ENCODE measurements around the gene HOATZ.

Gene HOATZ

DNA sequence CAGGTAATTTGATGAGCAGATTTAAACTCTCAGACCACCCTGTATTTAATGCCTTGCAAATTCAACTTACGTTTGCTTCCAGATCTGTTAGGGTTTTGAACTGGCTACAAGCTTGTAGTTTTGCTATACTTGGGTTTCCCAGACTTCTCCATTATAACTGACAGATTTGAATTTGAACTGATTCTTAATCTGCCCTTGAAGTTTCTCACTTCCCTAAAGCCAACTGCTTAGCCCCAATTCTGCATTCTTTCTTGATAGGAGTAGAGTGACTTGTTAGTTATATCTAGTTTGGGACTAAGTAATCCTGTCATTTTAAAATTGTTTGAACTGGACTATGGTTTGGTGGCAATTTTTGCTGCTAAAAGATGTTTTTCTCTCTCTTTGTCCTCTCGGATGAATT is 35.7 kb downstream of the HOATZ start:
- no peaks in the 10 kb centered on the region for H3K79me2 ChIP-seq (ENCODE audit: insufficient read depth, low read length)
- no peak overlapping the region for H3K9ac ChIP-seq (ENCODE audit: low read depth, low read length, poor library complexity, severe bottlenecking)
- no peak overlapping the region for H2AFZ ChIP-seq (ENCODE audit: low read length)
- H3K27me3 ChIP-seq (ENCODE audit: insufficient read depth, low read length, poor library complexity, severe bottlenecking): no peaks in the 10 kb centered on the region
- H4K20me1 ChIP-seq (ENCODE audit: insufficient read depth, low read length, poor library complexity, severe bottlenecking): no peaks in the 10 kb centered on the region
- H3K9me2 ChIP-seq (replicated peaks; ENCODE audit: low read depth, low read length): no peaks in the 10 kb centered on the region
- H3K4me2 ChIP-seq (ENCODE audit: low read depth, low read length, poor library complexity, severe bottlenecking): no peak overlapping the region
- H3K4me1 ChIP-seq (ENCODE audit: insufficient read depth, low read length, poor library complexity, severe bottlenecking): no peaks in the 10 kb centered on the region
- H3F3A ChIP-seq (ENCODE audit: low read depth): no peaks in the 10 kb centered on the region
- H3K4me3 ChIP-seq (ENCODE audit: low read length, poor library complexity, severe bottlenecking): no peak overlapping the region
- no peaks in the 10 kb centered on the region for H3K9me3 ChIP-seq (ENCODE audit: insufficient read depth, low read depth, low read length)
- TF ChIP-seq EZH2phosphoT487 (IDR thresholded peaks at IDR 0.05; ENCODE audit: borderline replicate concordance): no peak
- TF ChIP-seq, protein P1, sequence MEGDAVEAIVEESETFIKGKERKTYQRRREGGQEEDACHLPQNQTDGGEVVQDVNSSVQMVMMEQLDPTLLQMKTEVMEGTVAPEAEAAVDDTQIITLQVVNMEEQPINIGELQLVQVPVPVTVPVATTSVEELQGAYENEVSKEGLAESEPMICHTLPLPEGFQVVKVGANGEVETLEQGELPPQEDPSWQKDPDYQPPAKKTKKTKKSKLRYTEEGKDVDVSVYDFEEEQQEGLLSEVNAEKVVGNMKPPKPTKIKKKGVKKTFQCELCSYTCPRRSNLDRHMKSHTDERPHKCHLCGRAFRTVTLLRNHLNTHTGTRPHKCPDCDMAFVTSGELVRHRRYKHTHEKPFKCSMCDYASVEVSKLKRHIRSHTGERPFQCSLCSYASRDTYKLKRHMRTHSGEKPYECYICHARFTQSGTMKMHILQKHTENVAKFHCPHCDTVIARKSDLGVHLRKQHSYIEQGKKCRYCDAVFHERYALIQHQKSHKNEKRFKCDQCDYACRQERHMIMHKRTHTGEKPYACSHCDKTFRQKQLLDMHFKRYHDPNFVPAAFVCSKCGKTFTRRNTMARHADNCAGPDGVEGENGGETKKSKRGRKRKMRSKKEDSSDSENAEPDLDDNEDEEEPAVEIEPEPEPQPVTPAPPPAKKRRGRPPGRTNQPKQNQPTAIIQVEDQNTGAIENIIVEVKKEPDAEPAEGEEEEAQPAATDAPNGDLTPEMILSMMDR (conservative IDR thresholded peaks at IDR 0.05; ENCODE audit: low read length): no peak
- no peaks in the 10 kb centered on the region for H3K36me3 ChIP-seq (ENCODE audit: insufficient read depth, low read length)

DNA sequence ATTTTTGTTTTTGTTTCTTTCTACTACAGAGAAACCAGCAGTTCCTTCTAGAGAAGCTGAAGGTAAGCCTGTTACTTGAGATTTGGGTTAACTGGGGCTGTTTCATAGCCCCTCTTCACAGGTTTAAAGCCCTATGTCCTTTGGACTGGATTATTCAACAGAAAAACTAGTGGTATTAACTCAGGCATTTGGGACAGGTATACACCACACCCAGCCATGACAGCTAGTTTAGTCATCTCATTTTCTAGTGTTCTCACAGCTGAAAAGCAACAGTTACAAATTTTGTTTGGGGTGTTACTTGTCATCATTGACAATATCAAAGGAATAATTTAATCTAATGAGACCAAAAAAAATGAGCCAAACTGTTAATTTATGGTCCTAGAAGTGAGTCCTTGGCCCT is 40.0 kb downstream of the HOATZ start:
- no peak overlapping the region for H3K4me3 ChIP-seq (ENCODE audit: low read length, poor library complexity, severe bottlenecking)
- H3K4me2 ChIP-seq (ENCODE audit: low read depth, low read length, poor library complexity, severe bottlenecking): no peak overlapping the region
- no peaks in the 10 kb centered on the region for H3F3A ChIP-seq (ENCODE audit: low read depth)
- no peaks in the 10 kb centered on the region for H3K4me1 ChIP-seq (ENCODE audit: insufficient read depth, low read length, poor library complexity, severe bottlenecking)
- no peak overlapping the region for H3K9ac ChIP-seq (ENCODE audit: low read depth, low read length, poor library complexity, severe bottlenecking)
- no peaks in the 10 kb centered on the region for H3K27me3 ChIP-seq (ENCODE audit: insufficient read depth, low read length, poor library complexity, severe bottlenecking)
- TF ChIP-seq, protein P1 (conservative IDR thresholded peaks at IDR 0.05; ENCODE audit: low read length): no peak
- TF ChIP-seq EZH2phosphoT487 (IDR thresholded peaks at IDR 0.05; ENCODE audit: borderline replicate concordance): no peak
- no peaks in the 10 kb centered on the region for H3K79me2 ChIP-seq (ENCODE audit: insufficient read depth, low read length)
- H2AFZ ChIP-seq (ENCODE audit: low read length): no peak overlapping the region
- H4K20me1 ChIP-seq (ENCODE audit: insufficient read depth, low read length, poor library complexity, severe bottlenecking): no peaks in the 10 kb centered on the region
- H3K9me3 ChIP-seq (ENCODE audit: insufficient read depth, low read depth, low read length): peaks cover 9% of the 10 kb centered on the region; the same call in 1 of the 2 replicates
- no peaks in the 10 kb centered on the region for H3K9me2 ChIP-seq (replicated peaks; ENCODE audit: low read depth, low read length)
- no peaks in the 10 kb centered on the region; the same call in 1 of the 2 replicates for H3K36me3 ChIP-seq (ENCODE audit: insufficient read depth, low read length)

DNA sequence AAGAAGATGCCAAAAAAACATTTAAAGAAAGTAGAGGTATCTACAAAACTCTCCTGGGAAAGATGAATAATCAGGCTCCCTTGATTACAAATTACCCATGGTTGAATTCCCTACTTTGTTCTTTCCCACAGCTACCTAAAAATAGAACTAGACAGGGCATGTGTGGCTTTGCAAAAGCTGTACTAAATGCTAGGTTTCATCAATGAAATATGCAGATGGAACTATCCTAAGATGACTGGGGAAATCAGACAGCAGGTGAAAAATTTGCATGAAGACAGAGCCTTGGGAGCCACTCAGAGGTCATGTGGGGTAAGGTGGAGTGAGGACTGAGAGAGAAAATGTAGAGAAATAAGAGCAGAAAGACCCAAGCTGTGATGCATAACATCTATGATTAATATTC is 40.7 kb downstream of the HOATZ start:
- Histone ChIP-seq H3K79me2 (ENCODE audit: insufficient read depth, low read length) (no peaks in the 10 kb centered on the region), H3F3A (ENCODE audit: low read depth) (no peaks in the 10 kb centered on the region), H4K20me1 (ENCODE audit: insufficient read depth, low read length, poor library complexity, severe bottlenecking) (no peaks in the 10 kb centered on the region), H3K9ac (ENCODE audit: low read depth, low read length, poor library complexity, severe bottlenecking) (no peak overlapping the region), H3K4me2 (ENCODE audit: low read depth, low read length, poor library complexity, severe bottlenecking) (no peak overlapping the region), H2AFZ (ENCODE audit: low read length) (no peak overlapping the region), H3K4me1 (ENCODE audit: insufficient read depth, low read length, poor library complexity, severe bottlenecking) (peaks cover 7% of the 10 kb centered on the region), H3K9me3 (ENCODE audit: insufficient read depth, low read depth, low read length) (peaks cover 9% of the 10 kb centered on the region; the same call in 1 of the 2 replicates), H3K4me3 (ENCODE audit: low read length, poor library complexity, severe bottlenecking) (no peak overlapping the region), H3K27me3 (ENCODE audit: insufficient read depth, low read length, poor library complexity, severe bottlenecking) (no peaks in the 10 kb centered on the region), H3K9me2 (replicated peaks; ENCODE audit: low read depth, low read length) (no peaks in the 10 kb centered on the region), H3K36me3 (ENCODE audit: insufficient read depth, low read length) (no peaks in the 10 kb centered on the region; the same call in 1 of the 2 replicates)
- TF ChIP-seq, protein P1 (conservative IDR thresholded peaks at IDR 0.05; ENCODE audit: low read length): no peak
- no peak for TF ChIP-seq EZH2phosphoT487 (IDR thresholded peaks at IDR 0.05; ENCODE audit: borderline replicate concordance)

Data from Loucy (cell line).